GM23338 (cell line): ENCODE measurements around the gene LGR5.
"Not testable (repeated sequence)": the region's sequence is repeated elsewhere in the genome, so short reads cannot be mapped to it uniquely, and the experiment has no call there.

Experiments
- CREB1 ChIP-seq: fragments of 250-450 bp; sonication (Bioruptor Pico); IDR thresholded peaks from 2 replicates; pipeline ENCODE4 v1.5.0; 2020; ENCODE audit warnings: low read depth, mild to moderate bottlenecking, moderate library complexity
- CTCF ChIP-seq, 2 experiments: fragments of 200-600 bp in 1 of 2; sonication (generic) in 1 of 2; conservative IDR thresholded peaks; 2 replicates each; pipeline versions ENCODE4 v1.5.1 to v1.6.1; 2016 to 2017; ENCODE audit warnings: antibody characterized with exemption in 2 of 2, low read depth in 2 of 2, mild to moderate bottlenecking in 2 of 2, moderate library complexity in 1 of 2
- ETS1 ChIP-seq: IDR thresholded peaks from 2 replicates; pipeline ENCODE4 v1.6.1; 2016; ENCODE audit warnings: antibody characterized with exemption
- EZH2 ChIP-seq: fragments of 200-600 bp; sonication (generic); IDR thresholded peaks from one replicate; pipeline ENCODE4 v1.8.0; 2017; ENCODE audit warnings: antibody characterized with exemption, mild to moderate bottlenecking, low read depth; ENCODE audit not compliant: unreplicated experiment
- EZH2phosphoT487 ChIP-seq: fragments of 200-600 bp; sonication (generic); IDR thresholded peaks from one replicate; pipeline ENCODE4 v1.8.1; 2018; ENCODE audit warnings: antibody characterized with exemption; ENCODE audit not compliant: unreplicated experiment
- POLR2AphosphoS5 ChIP-seq: IDR thresholded peaks from 2 replicates; pipeline ENCODE4 v1.6.1; 2016; ENCODE audit warnings: antibody characterized with exemption, low read depth
- REST ChIP-seq: IDR thresholded peaks from one replicate; pipeline ENCODE4 v1.6.1; 2018; ENCODE audit warnings: antibody characterized with exemption; ENCODE audit not compliant: unreplicated experiment
- STAT1 ChIP-seq: IDR thresholded peaks from one replicate; pipeline ENCODE4 v1.6.1; 2016; ENCODE audit warnings: antibody characterized with exemption; ENCODE audit not compliant: unreplicated experiment
- ZNF114 ChIP-seq: fragments of 250-450 bp; sonication (Bioruptor Pico); IDR thresholded peaks from 2 replicates; pipeline ENCODE4 v1.5.0; 2020; ENCODE audit warnings: mild to moderate bottlenecking, moderate library complexity

GRCh38 chr12:71490844-71491243 lies 51.2 kb downstream of the LGR5 start:
- TF ChIP-seq CTCF (conservative IDR thresholded peaks at IDR 0.05; ENCODE audit: low read depth in 2 of 2); POLR2AphosphoS5; EZH2; ETS1; ZNF114 (CRISPR knock-in tag); EZH2phosphoT487; REST; STAT1; CREB1: not testable (repeated sequence)
